ENCODE data around the gene ASPSCR1.
A peak's percentile ranks its signal among the peaks of the same experiment; 100 is the strongest.

Gene ASPSCR1

DNA sequence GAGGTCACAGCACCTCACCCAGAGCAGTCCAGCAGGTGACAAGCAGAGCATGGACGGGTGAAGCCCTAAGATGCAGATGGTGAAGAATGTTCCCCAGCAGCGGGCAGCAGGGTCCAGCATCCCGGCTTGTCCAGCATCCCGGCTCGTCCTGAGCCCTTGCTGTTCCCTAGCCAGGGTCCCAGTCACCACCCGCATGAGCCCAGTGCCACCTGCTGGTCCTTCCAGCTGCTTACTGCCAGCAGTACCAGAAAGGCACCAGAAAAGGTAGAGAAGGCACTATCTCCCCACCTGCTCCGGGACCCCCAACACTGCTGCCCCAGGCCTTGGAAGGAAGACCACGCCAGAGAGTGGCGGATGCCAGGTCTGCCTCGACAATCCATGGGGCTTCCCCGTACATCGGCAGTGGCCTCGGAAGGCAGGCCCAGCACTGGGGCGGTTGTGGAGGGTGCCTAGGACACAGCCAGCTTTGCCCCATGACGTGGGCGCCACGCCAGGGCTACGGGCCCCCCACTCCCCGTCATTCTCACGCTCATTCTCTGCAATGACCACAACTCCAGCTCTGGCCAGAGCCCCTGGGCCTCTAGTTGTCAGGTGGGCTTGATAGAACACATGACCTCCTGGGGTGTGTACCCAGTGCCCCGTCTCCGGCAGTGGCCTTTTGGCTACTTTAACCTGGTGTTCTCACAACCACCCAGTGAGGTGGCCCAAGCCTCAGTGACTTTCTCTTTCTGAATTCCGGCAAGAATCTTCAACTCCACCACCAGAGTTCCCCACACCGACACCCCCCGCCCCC, 43.9 kb downstream of the ASPSCR1 start:
- no peaks in the 10 kb centered on the region for H3K36me3 ChIP-seq (ENCODE audit: control insufficient read depth, insufficient read depth, low read length)
- peak overlapping the region; percentile 92 for H3K4me3 ChIP-seq (ENCODE audit: low read length)
- no peak overlapping the region for H3K9ac ChIP-seq (ENCODE audit: low read length)
- H3K4me1 ChIP-seq (ENCODE audit: control insufficient read depth, insufficient read depth, low read length): peaks cover 15% of the 10 kb centered on the region
- no peak overlapping the region for H3K27ac ChIP-seq (ENCODE audit: low read depth, low read length)
- H3K27me3 ChIP-seq (ENCODE audit: control insufficient read depth, insufficient read depth, low read length): no peaks in the 10 kb centered on the region

GRCh38 chr17:82021900-82022309, 44.5 kb downstream of the ASPSCR1 start:
- Histone ChIP-seq H3K27ac (ENCODE audit: low read depth, low read length) (no peak overlapping the region), H3K4me3 (ENCODE audit: low read length) (peak overlapping the region; percentile 92), H3K36me3 (ENCODE audit: control insufficient read depth, insufficient read depth, low read length) (no peaks in the 10 kb centered on the region), H3K27me3 (ENCODE audit: control insufficient read depth, insufficient read depth, low read length) (no peaks in the 10 kb centered on the region), H3K4me1 (ENCODE audit: control insufficient read depth, insufficient read depth, low read length) (peaks cover 15% of the 10 kb centered on the region), H3K9ac (ENCODE audit: low read length) (peak overlapping the region; percentile 68)

GRCh38 chr17:82022310-82022980, 45.0 kb downstream of the ASPSCR1 start, which contains the start of gene CENPX:
Gene CENPX (minus strand): TSS chr17:82022878. CDS start chr17:82022861, 17 bp downstream.
- H3K4me3 ChIP-seq (ENCODE audit: low read length): peak within 1 kb of the TSS; percentile 92
- H3K27me3 ChIP-seq (ENCODE audit: control insufficient read depth, insufficient read depth, low read length): no peaks in the 10 kb centered on the region
- H3K4me1 ChIP-seq (ENCODE audit: control insufficient read depth, insufficient read depth, low read length): peaks cover 15% of the 10 kb centered on the region
- H3K27ac ChIP-seq (ENCODE audit: low read depth, low read length): peak within 1 kb of the TSS; percentile 61
- peak within 1 kb of the TSS; percentile 68 for H3K9ac ChIP-seq (ENCODE audit: low read length)
- no peaks in the 10 kb centered on the region for H3K36me3 ChIP-seq (ENCODE audit: control insufficient read depth, insufficient read depth, low read length)

DNA sequence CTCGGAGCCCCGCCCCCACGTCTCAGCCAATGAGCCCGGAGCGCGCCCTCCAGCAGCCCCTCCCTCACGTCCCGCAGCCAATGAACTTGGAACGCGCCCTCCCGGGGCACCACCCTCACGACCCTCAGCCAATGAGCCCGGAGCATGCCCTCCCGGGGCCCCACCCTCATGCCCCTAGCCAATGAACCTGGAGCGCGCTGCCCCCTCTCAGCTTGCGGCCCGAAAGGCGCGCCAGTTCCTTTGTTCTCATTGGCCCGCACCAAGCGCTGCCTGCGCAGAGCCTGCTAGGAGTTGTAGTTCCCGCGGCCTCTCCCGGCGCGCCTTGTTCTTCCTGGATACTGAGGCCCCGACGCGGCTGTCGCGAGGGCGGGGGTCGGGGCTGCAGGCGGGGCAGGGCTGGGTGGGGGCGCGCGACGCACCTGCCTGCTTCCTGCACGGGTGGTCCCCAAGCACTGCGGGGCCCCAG, 45.6 kb downstream of the ASPSCR1 start, which contains the start of gene LRRC45:
TSS of gene LRRC45 (plus strand) at position 325 of the 466 bp plus-strand sequence. CDS start 339 bp downstream, outside the sequence.
- H3K4me1 ChIP-seq (ENCODE audit: control insufficient read depth, insufficient read depth, low read length): peaks cover 15% of the 10 kb centered on the region
- H3K27ac ChIP-seq (ENCODE audit: low read depth, low read length): peak within 1 kb of the TSS; percentile 61
- peak within 1 kb of the TSS; percentile 68 for H3K9ac ChIP-seq (ENCODE audit: low read length)

GRCh38 chr17:82023447-82024241, 46.2 kb downstream of the ASPSCR1 start:
- peak overlapping the region; percentile 40 for H3K9ac ChIP-seq (ENCODE audit: low read length)
- no peaks in the 10 kb centered on the region for H3K27me3 ChIP-seq (ENCODE audit: control insufficient read depth, insufficient read depth, low read length)
- H3K4me3 ChIP-seq (ENCODE audit: low read length): peak overlapping the region; percentile 82
- H3K36me3 ChIP-seq (ENCODE audit: control insufficient read depth, insufficient read depth, low read length): no peaks in the 10 kb centered on the region
- peaks cover 15% of the 10 kb centered on the region for H3K4me1 ChIP-seq (ENCODE audit: control insufficient read depth, insufficient read depth, low read length)
- H3K27ac ChIP-seq (ENCODE audit: low read depth, low read length): no peak overlapping the region

More for the DNA sequence above, 45.6 kb downstream of the ASPSCR1 start, which contains the start of gene LRRC45:
- H3K4me3 ChIP-seq (ENCODE audit: low read length): peak within 1 kb of the TSS; percentile 92
- no peaks in the 10 kb centered on the region for H3K27me3 ChIP-seq (ENCODE audit: control insufficient read depth, insufficient read depth, low read length)
- H3K36me3 ChIP-seq (ENCODE audit: control insufficient read depth, insufficient read depth, low read length): no peaks in the 10 kb centered on the region

- Histone ChIP-seq H3K4me3 (ENCODE audit: low read length) (no peak overlapping the region), H3K9ac (ENCODE audit: low read length) (no peak overlapping the region), H3K4me1 (ENCODE audit: control insufficient read depth, insufficient read depth, low read length) (peaks cover 15% of the 10 kb centered on the region), H3K27me3 (ENCODE audit: control insufficient read depth, insufficient read depth, low read length) (no peaks in the 10 kb centered on the region), H3K36me3 (ENCODE audit: control insufficient read depth, insufficient read depth, low read length) (no peaks in the 10 kb centered on the region), H3K27ac (ENCODE audit: low read depth, low read length) (no peak overlapping the region)
Measured at GRCh38 chr17:82024859-82025258, 47.4 kb downstream of the ASPSCR1 start.

- no peak overlapping the region for H3K27ac ChIP-seq (ENCODE audit: low read depth, low read length)
- H3K9ac ChIP-seq (ENCODE audit: low read length): no peak overlapping the region
- peaks cover 19% of the 10 kb centered on the region for H3K4me1 ChIP-seq (ENCODE audit: control insufficient read depth, insufficient read depth, low read length)
- H3K27me3 ChIP-seq (ENCODE audit: control insufficient read depth, insufficient read depth, low read length): no peaks in the 10 kb centered on the region
- no peaks in the 10 kb centered on the region for H3K36me3 ChIP-seq (ENCODE audit: control insufficient read depth, insufficient read depth, low read length)
- H3K4me3 ChIP-seq (ENCODE audit: low read length): no peak overlapping the region
Measured at GRCh38 chr17:82025401-82026107, 48.1 kb downstream of the ASPSCR1 start.

DNA sequence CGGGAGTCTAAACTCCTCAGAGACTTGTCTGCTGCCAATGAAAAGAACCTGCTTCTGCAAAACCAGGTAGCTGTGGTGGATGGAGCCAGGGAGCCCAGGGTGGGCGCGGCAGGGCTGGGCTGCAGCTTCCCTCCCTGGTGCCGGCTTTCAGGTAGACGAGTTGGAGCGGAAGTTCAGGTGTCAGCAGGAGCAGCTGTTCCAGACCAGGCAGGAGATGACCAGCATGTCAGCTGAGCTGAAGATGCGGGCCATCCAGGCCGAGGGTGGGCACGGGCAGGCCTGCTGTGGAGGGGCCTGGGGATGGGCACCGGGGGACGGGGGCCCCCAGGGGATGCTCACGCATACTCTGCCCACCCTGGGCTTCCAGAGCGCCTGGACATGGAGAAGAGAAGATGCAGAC, 50.8 kb downstream of the ASPSCR1 start:
- H3K4me3 ChIP-seq (ENCODE audit: low read length): no peak overlapping the region
- H3K36me3 ChIP-seq (ENCODE audit: control insufficient read depth, insufficient read depth, low read length): no peaks in the 10 kb centered on the region
- peaks cover 6% of the 10 kb centered on the region for H3K27me3 ChIP-seq (ENCODE audit: control insufficient read depth, insufficient read depth, low read length)
- no peak overlapping the region for H3K27ac ChIP-seq (ENCODE audit: low read depth, low read length)
- peaks cover 8% of the 10 kb centered on the region for H3K4me1 ChIP-seq (ENCODE audit: control insufficient read depth, insufficient read depth, low read length)
- H3K9ac ChIP-seq (ENCODE audit: low read length): no peak overlapping the region

- Histone ChIP-seq H3K4me3 (ENCODE audit: low read length) (no peak overlapping the region), H3K4me1 (ENCODE audit: control insufficient read depth, insufficient read depth, low read length) (peaks cover 8% of the 10 kb centered on the region), H3K27me3 (ENCODE audit: control insufficient read depth, insufficient read depth, low read length) (peaks cover 6% of the 10 kb centered on the region), H3K9ac (ENCODE audit: low read length) (no peak overlapping the region), H3K27ac (ENCODE audit: low read depth, low read length) (no peak overlapping the region), H3K36me3 (ENCODE audit: control insufficient read depth, insufficient read depth, low read length) (no peaks in the 10 kb centered on the region)
Measured at GRCh38 chr17:82028966-82029365, 51.5 kb downstream of the ASPSCR1 start.

DNA sequence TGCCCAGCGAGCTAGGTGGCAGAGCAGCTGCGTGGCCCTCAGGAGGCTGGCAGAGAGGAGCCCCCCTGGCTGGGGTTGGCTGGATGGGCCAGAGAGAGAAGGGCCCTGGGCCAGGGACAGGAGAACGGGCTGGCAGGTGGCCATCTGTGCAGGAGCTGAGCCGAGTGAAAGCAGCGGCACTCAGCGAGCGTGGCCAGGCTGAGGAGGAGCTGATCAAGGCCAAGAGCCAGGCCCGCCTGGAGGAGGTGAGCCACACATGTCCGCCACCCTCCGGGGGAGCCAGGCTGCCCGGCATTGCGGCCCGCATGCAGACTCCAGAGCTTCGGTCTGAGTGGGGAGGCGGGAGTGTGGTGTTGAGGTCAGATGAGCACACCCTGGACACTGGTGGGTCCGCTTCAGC, 52.0 kb downstream of the ASPSCR1 start:
- H3K4me1 ChIP-seq (ENCODE audit: control insufficient read depth, insufficient read depth, low read length): peaks cover 4% of the 10 kb centered on the region
- no peaks in the 10 kb centered on the region for H3K36me3 ChIP-seq (ENCODE audit: control insufficient read depth, insufficient read depth, low read length)
- no peak overlapping the region for H3K27ac ChIP-seq (ENCODE audit: low read depth, low read length)
- no peak overlapping the region for H3K4me3 ChIP-seq (ENCODE audit: low read length)
- peaks cover 6% of the 10 kb centered on the region for H3K27me3 ChIP-seq (ENCODE audit: control insufficient read depth, insufficient read depth, low read length)
- H3K9ac ChIP-seq (ENCODE audit: low read length): no peak overlapping the region

GRCh38 chr17:82029990-82030469, 52.6 kb downstream of the ASPSCR1 start:
- H3K4me1 ChIP-seq (ENCODE audit: control insufficient read depth, insufficient read depth, low read length): peaks cover 4% of the 10 kb centered on the region
- H3K27ac ChIP-seq (ENCODE audit: low read depth, low read length): no peak overlapping the region
- H3K27me3 ChIP-seq (ENCODE audit: control insufficient read depth, insufficient read depth, low read length): peaks cover 6% of the 10 kb centered on the region
- H3K9ac ChIP-seq (ENCODE audit: low read length): no peak overlapping the region
- H3K4me3 ChIP-seq (ENCODE audit: low read length): peak overlapping the region; percentile 73
- H3K36me3 ChIP-seq (ENCODE audit: control insufficient read depth, insufficient read depth, low read length): no peaks in the 10 kb centered on the region
